ENCODE measurements around the gene MYL7. TPM values are rescaled to one million over a fixed set of nuclear protein-coding genes. Genes with fewer than 3 reads are reported as not detected.

The MYL7 gene
- total RNA-seq, 4 donors from 2014 or later = not detected

DNA sequence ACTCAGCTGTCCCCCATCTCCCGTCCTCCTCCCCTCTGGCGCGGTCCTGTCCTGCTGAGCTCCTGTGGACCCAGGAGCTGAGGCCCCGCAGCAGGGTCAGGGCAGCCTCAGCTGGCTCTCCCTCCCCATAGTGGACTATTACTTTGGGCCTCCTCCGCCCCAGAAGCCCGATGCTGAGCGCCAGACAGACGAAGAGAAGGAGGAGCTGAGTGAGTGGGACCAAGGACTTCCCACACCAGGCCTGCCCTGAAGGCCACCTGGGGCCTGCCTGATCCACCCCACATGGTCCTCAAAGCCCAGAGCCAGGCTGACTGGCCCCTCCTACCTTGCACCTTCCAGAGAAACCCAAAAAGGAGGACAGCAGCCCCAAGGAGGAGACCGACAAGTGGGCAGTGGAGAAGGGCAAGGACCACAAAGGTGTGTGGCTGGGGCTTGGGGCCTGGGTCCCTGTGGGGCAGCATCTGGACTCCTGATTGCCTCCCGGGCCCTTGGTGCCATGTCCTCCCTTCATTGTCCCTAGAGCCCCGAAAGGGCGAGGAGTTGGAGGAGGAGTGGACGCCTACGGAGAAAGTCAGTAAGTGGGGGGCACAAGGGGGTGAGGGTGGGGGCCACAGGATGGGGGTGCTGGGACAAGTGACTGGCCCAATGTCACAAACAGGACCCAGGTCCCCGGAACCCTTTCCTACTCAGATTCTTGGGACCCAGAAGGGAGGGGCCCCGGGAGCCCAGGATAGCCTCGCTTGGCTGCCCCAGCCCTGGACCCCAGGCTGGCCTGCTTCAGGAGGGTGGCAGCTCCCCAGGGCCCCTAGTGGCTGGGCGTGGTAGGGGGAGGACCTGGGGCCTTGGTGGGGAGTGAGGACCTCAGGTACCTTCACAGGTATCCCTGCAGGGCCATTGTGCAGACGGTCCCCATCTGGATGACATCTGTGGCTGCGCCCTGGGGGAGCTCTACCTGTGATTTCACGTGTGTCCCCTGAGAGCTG is 32.1 kb downstream of the MYL7 start:
- Histone ChIP-seq H3K36me3 (peaks cover 0 to 78% (median 49%) of the 10 kb centered on the region in 4 donors), H3K4me3 (no peak overlapping the region), H3K4me1 (peaks cover 23 to 70% (median 55%) of the 10 kb centered on the region in 4 donors), H3K27me3 (no peaks in the 10 kb centered on the region), H3K9me3 (no peaks in the 10 kb centered on the region), H3K27ac (replicated peaks in 1 of 4) (peak overlapping the region in 2 of 4 donors; percentile 89 to 90)
- no peak for DNase-seq (ENCODE audit: extremely low spot score)
- TF ChIP-seq, protein P1, sequence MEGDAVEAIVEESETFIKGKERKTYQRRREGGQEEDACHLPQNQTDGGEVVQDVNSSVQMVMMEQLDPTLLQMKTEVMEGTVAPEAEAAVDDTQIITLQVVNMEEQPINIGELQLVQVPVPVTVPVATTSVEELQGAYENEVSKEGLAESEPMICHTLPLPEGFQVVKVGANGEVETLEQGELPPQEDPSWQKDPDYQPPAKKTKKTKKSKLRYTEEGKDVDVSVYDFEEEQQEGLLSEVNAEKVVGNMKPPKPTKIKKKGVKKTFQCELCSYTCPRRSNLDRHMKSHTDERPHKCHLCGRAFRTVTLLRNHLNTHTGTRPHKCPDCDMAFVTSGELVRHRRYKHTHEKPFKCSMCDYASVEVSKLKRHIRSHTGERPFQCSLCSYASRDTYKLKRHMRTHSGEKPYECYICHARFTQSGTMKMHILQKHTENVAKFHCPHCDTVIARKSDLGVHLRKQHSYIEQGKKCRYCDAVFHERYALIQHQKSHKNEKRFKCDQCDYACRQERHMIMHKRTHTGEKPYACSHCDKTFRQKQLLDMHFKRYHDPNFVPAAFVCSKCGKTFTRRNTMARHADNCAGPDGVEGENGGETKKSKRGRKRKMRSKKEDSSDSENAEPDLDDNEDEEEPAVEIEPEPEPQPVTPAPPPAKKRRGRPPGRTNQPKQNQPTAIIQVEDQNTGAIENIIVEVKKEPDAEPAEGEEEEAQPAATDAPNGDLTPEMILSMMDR (IDR thresholded peaks at IDR 0.05) = no peak
- TF ChIP-seq EP300 (IDR thresholded peaks at IDR 0.05) (no peak), POLR2A (IDR thresholded peaks at IDR 0.05; ENCODE audit: low read depth) (no peak), POLR2AphosphoS5 (IDR thresholded peaks at IDR 0.05) (no peak)
- intact Hi-C loops (cut with DNase I) = no loop called here
- 95% methylated on average over 8 of the region's 21 CpGs for WGBS

DNA sequence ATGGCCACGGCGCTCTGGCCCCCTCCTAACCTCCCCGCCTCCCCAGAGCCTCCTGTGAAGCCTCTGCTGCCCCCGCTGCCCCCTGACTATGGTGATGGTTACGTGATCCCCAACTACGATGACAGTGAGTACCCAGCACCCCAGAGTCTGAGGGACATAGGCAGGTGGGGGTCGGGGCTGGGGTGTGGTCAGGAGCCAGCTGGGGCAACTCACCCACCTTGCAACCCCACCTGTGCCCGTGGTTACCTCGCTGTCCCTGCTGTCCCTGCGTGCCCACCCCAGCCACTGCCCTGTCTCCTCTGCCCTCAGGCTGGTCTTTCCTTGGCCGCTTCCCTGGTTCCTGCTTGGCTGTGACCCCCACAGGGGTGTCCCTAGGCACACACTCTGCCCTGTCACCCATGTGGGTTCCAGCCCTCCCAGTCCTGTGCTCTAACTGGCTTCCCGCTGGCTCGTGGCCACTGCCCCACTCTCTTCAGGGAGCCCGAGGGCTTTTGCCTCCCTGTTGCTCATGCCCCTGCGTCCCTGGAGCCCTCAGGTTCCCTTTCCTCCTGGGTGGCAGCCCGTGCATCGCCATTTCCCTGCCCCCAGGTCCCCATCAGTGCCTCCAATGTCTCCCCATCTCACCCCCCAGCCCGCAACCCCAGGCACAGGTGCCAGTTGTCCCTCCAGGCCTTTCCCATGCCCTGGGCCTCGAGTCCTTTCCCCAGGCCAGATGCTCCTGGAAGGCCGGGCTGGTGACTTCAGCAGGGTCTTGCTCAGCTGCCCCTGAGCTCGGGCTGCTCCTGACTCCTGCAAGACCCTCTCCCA is 33.0 kb downstream of the MYL7 start:
- H3K27me3 ChIP-seq = no peaks in the 10 kb centered on the region
- peak overlapping the region; percentile 19 to 94 (median 90) for H3K27ac ChIP-seq (replicated peaks in 1 of 4)
- peaks cover 0 to 69% (median 44%) of the 10 kb centered on the region in 4 donors for H3K36me3 ChIP-seq
- TF ChIP-seq EP300 (IDR thresholded peaks at IDR 0.05) = no peak
- TF ChIP-seq, protein P1 (IDR thresholded peaks at IDR 0.05) = no peak
- no peak for TF ChIP-seq POLR2A (IDR thresholded peaks at IDR 0.05; ENCODE audit: low read depth)
- no peak for TF ChIP-seq POLR2AphosphoS5 (IDR thresholded peaks at IDR 0.05)
- H3K4me1 ChIP-seq = peaks cover 21 to 75% (median 63%) of the 10 kb centered on the region in 4 donors
- H3K9me3 ChIP-seq = no peaks in the 10 kb centered on the region
- intact Hi-C loops (cut with DNase I) = no loop called here
- WGBS = 94% methylated on average over 14 of the region's 21 CpGs
- no peak for DNase-seq (ENCODE audit: extremely low spot score)
- no peak overlapping the region for H3K4me3 ChIP-seq

DNA sequence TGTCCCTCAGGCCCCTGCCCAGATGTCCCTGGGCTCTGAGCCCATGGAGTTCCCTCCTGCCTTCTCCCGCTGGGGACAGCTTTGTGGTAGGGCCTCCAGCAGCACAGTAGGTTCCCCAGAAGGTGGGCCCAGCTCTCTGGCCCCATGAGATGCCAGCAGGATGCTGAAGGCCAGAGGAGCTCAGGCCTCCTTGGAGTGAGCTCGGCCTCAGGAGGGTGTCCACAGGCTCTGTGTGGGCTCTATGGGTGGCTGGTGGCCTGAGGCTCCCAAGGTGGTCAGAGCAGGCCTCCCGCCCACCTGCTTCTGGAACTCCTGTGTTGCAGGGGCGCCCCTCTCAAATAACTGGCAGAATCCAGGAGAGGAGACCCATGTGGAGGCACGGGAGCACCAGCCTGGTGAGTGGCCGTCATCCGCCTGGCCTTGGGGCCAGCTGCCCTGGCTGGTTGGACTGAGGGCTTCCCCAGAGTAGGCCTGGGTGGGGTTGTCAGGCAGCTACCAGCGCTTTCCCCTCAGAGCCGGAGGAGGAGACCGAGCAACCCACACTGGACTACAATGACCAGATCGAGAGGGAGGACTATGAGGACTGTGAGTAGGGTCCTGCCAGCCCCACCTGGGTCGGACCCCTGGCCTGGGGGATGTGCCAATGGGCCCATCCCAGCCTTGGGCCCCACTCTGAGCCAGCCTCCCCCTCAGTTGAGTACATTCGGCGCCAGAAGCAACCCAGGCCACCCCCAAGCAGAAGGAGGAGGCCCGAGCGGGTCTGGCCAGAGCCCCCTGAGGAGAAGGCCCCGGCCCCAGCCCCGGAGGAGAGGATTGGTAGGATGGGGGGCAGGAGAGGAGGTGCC is 33.8 kb downstream of the MYL7 start:
- WGBS = 82% methylated on average over 12 of the region's 18 CpGs
- no peak overlapping the region for H3K4me3 ChIP-seq
- no peak for TF ChIP-seq POLR2A (IDR thresholded peaks at IDR 0.05; ENCODE audit: low read depth)
- TF ChIP-seq, protein P1 (IDR thresholded peaks at IDR 0.05) = no peak
- no peak for TF ChIP-seq EP300 (IDR thresholded peaks at IDR 0.05)
- TF ChIP-seq POLR2AphosphoS5 (IDR thresholded peaks at IDR 0.05) = no peak
- H3K27me3 ChIP-seq = no peaks in the 10 kb centered on the region
- intact Hi-C loops (cut with DNase I) = no loop called here
- peak overlapping the region; percentile 78 to 94 (median 90) for H3K27ac ChIP-seq (replicated peaks in 1 of 4)
- H3K9me3 ChIP-seq = no peaks in the 10 kb centered on the region
- no peak for DNase-seq (ENCODE audit: extremely low spot score)
- peaks cover 0 to 60% (median 41%) of the 10 kb centered on the region in 4 donors for H3K36me3 ChIP-seq
- H3K4me1 ChIP-seq = peaks cover 21 to 79% (median 61%) of the 10 kb centered on the region in 4 donors
